ENCODE data around the gene DHRS7B.

- TF ChIP-seq, protein P1, sequence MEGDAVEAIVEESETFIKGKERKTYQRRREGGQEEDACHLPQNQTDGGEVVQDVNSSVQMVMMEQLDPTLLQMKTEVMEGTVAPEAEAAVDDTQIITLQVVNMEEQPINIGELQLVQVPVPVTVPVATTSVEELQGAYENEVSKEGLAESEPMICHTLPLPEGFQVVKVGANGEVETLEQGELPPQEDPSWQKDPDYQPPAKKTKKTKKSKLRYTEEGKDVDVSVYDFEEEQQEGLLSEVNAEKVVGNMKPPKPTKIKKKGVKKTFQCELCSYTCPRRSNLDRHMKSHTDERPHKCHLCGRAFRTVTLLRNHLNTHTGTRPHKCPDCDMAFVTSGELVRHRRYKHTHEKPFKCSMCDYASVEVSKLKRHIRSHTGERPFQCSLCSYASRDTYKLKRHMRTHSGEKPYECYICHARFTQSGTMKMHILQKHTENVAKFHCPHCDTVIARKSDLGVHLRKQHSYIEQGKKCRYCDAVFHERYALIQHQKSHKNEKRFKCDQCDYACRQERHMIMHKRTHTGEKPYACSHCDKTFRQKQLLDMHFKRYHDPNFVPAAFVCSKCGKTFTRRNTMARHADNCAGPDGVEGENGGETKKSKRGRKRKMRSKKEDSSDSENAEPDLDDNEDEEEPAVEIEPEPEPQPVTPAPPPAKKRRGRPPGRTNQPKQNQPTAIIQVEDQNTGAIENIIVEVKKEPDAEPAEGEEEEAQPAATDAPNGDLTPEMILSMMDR (IDR thresholded peaks at IDR 0.05), result peak in 2 of 5 experiments; percentile 39 to 55
- TF ChIP-seq EP300 (IDR thresholded peaks at IDR 0.05), result peak; percentile 61 to 91
- peak; percentile 29 to 32 for TF ChIP-seq POLR2A (IDR thresholded peaks at IDR 0.05)
Measured at GRCh38 chr17:21214015-21214776, 87.4 kb downstream of the DHRS7B start, which contains the start of gene TMEM11.

All from tibial nerve (tissue), 4 donors.